B cell (primary cell): ENCODE measurements around the gene PAFAH1B2. TPM values are rescaled to one million over a fixed set of nuclear protein-coding genes. Genes with fewer than 3 reads are reported as not detected.

Experiments
- ATAC-seq: fragments of 200-7000 bp; cut with Tn5 transposase; one replicate; pipeline ENCODE4 v1.10.0; 2021; ENCODE audit warnings: low read depth, mild to moderate bottlenecking, moderate number of reproducible peaks, moderate library complexity
- CTCF ChIA-PET: fragments of 350-600 bp; sonication (Branson Sonifier 250); formaldehyde crosslinking; loops from one replicate; lab custom pipeline; 2021; ENCODE audit warnings: antibody characterized with exemption, inconsistent platforms; lab: Charles Lee
- POLR2A ChIA-PET: fragments of 350-600 bp; sonication (Branson Sonifier 250); formaldehyde crosslinking; loops from one replicate; lab custom pipeline; 2021; ENCODE audit warnings: antibody characterized with exemption; lab: Charles Lee
- DNase-seq: peaks from one replicate; pipeline ENCODE4 v3.0.0; 2013
- H2AFZ ChIP-seq: 2 replicates; pipeline ENCODE4 v1.6.1; 2012; ENCODE audit warnings: mild to moderate bottlenecking, low read depth, low read length; ENCODE audit not compliant: insufficient read depth, poor library complexity, severe bottlenecking
- H3K27ac ChIP-seq, 2 donors: 1 replicate in 1 of 2; 2 replicates in 1 of 2; pipeline ENCODE4 v1.5.1; 2012 to 2013; ENCODE audit warnings: low read length in 2 of 2, mild to moderate bottlenecking in 2 of 2, moderate library complexity in 1 of 2
- H3K27me3 ChIP-seq, 4 experiments: fragments of 200-600 bp in 1 of 4; sonication (generic) in 1 of 4; replicated peaks in 1 of 4; 1 replicate in 2 of 4; 2 replicates in 2 of 4; pipeline versions ENCODE4 v1.6.1 to v1.7.0; 2013 to 2016; ENCODE audit warnings: low read length in 3 of 4, mild to moderate bottlenecking in 2 of 4, mixed read lengths in 1 of 4, moderate library complexity in 1 of 4; ENCODE audit not compliant: insufficient read depth in 4 of 4, control insufficient read depth in 3 of 4; ENCODE audit errors: control extremely low read depth in 1 of 4
- H3K36me3 ChIP-seq, 2 experiments: replicated peaks in 1 of 2; 1 replicate in 1 of 2; 2 replicates in 1 of 2; pipeline versions ENCODE4 v1.6.1 to v1.7.1; 2013; ENCODE audit warnings: low read length in 1 of 2; ENCODE audit not compliant: insufficient read depth in 2 of 2, control insufficient read depth in 1 of 2; ENCODE audit errors: control extremely low read depth in 1 of 2, extremely low read depth in 1 of 2
- H3K4me1 ChIP-seq, 2 donors: fragments of 200-600 bp in 1 of 2; sonication (generic) in 1 of 2; 1 replicate in 1 of 2; 2 replicates in 1 of 2; pipeline versions ENCODE4 v1.5.1 to v1.6.1; 2013 to 2017; ENCODE audit warnings: low read length in 2 of 2; ENCODE audit not compliant: control insufficient read depth in 2 of 2, insufficient read depth in 2 of 2
- H3K4me2 ChIP-seq: replicated peaks from 2 replicates; pipeline ENCODE3; 2012; ENCODE audit warnings: mild to moderate bottlenecking, low read depth, low read length; ENCODE audit not compliant: poor library complexity, severe bottlenecking
- H3K4me3 ChIP-seq, 5 experiments: fragments of 200-600 bp in 1 of 5; sonication (generic) in 1 of 5; 1 replicate in 3 of 5; 2 replicates in 2 of 5; pipeline versions ENCODE4 v1.5.1 to v1.7.0; 2011 to 2016; ENCODE audit warnings: low read length in 4 of 5, mild to moderate bottlenecking in 4 of 5, low read depth in 2 of 5, control low read depth in 1 of 5, moderate library complexity in 1 of 5; ENCODE audit not compliant: insufficient read depth in 1 of 5; ENCODE audit errors: control extremely low read depth in 1 of 5, extremely low read depth in 1 of 5
- H3K79me2 ChIP-seq: fragments of 200-600 bp; sonication (generic); one replicate; pipeline ENCODE4 v1.6.0; 2016; ENCODE audit warnings: low read length; ENCODE audit not compliant: control insufficient read depth, insufficient read depth
- H3K9ac ChIP-seq: fragments of 200-600 bp; sonication (generic); 2 replicates; pipeline ENCODE4 v1.6.1; 2017; ENCODE audit warnings: mild to moderate bottlenecking, low read length, moderate library complexity
- H3K9me3 ChIP-seq, 3 donors: one replicate each; pipeline versions ENCODE4 v1.6.1 to v1.7.1; 2013; ENCODE audit warnings: low read length in 2 of 3; ENCODE audit not compliant: control insufficient read depth in 2 of 3, insufficient read depth in 1 of 3; ENCODE audit errors: control extremely low read depth in 1 of 3
- H4K20me1 ChIP-seq: 2 replicates; pipeline ENCODE4 v1.6.0; 2012; ENCODE audit warnings: mild to moderate bottlenecking, low read length; ENCODE audit not compliant: insufficient read depth, control insufficient read depth, poor library complexity, severe bottlenecking
- H3K27ac Mint-ChIP-seq: one replicate; pipeline ENCODE4 v1.8.0; 2021; ENCODE audit warnings: mixed read lengths
- H3K27me3 Mint-ChIP-seq: one replicate; pipeline ENCODE4 v1.8.0; 2021; ENCODE audit warnings: mixed read lengths
- H3K4me1 Mint-ChIP-seq: one replicate; pipeline ENCODE4 v1.8.0; 2021; ENCODE audit warnings: mixed read lengths
- H3K4me3 Mint-ChIP-seq: one replicate; pipeline ENCODE4 v1.8.0; 2021; ENCODE audit warnings: mixed read lengths
- H3K9me3 Mint-ChIP-seq: one replicate; pipeline ENCODE4 v1.8.0; 2022; ENCODE audit warnings: mixed read lengths; ENCODE audit not compliant: insufficient read depth
- CTCF ChIP-seq: fragments of 200-600 bp; IDR thresholded peaks from one replicate; pipeline ENCODE4 v1.8.0; 2022; ENCODE audit warnings: antibody characterized with exemption, mild to moderate bottlenecking
- EZH2 ChIP-seq: IDR thresholded peaks from 2 replicates; pipeline ENCODE4 v1.6.1; 2012; ENCODE audit warnings: borderline replicate concordance, low read depth, mild to moderate bottlenecking, moderate library complexity, low read length; ENCODE audit not compliant: insufficient read depth, poor library complexity, severe bottlenecking
- WGBS: methylation state at CpG from one replicate; pipeline ENCODE4 v1.1.5; 2013; ENCODE audit warnings: missing lambda C conversion rate; ENCODE audit not compliant: insufficient coverage; 5-methylcytosine and 5-hydroxymethylcytosine counted together
- intact Hi-C: fragments of 100-400 bp; cut with micrococcal nuclease; formaldehyde crosslinking; loops from one replicate; pipeline ENCODE4 v1.10.0; 2022
- polyA plus RNA-seq: library from polyadenylated mRNA; depleted of rRNA; stranded (reverse); fragments of >200 nt; gene quantifications from 2 replicates; pipeline ENCODE4 v1.2.3, GENCODE V29; 2012
- total RNA-seq, 2 donors: library from RNA; stranded (reverse); fragments of 120-200 nt in 1 of 2; gene quantifications; 1 replicate in 1 of 2; 2 replicates in 1 of 2; pipeline versions ENCODE4 v1.2.3 to v1.2.4, GENCODE V29; 2013 to 2022

PAFAH1B2 gene
- total and polyA plus RNA-seq, 2 donors (not counting 1 experiment from before 2014, with no cell fraction given), result 10.7 to 103 TPM

- intact Hi-C loops, result no loop called here
- ATAC-seq (no peak), DNase-seq (peak; percentile 37)
- TF ChIP-seq EZH2 (no peak), CTCF (no peak)
- Histone ChIP-seq H3K36me3 (peaks cover 0 to 58% of the 10 kb centered on the region in 2 experiments), H3K9ac (no peak overlapping the region), H4K20me1 (peaks cover 11% of the 10 kb centered on the region), H3K4me2 (peak overlapping the region; percentile 27), H3K4me1 (peaks cover 15 to 36% of the 10 kb centered on the region in 2 donors), H3K27ac (peak overlapping the region; percentile 29 to 68), H3K9me3 (no peaks in the 10 kb centered on the region), H2AFZ (no peak overlapping the region), H3K79me2 (no peaks in the 10 kb centered on the region), H3K27me3 (no peaks in the 10 kb centered on the region), H3K4me3 (no peak overlapping the region)
- no peaks in the 10 kb centered on the region for H3K9me3 Mint-ChIP-seq
- peaks cover 30% of the 10 kb centered on the region for H3K4me1 Mint-ChIP-seq
- peak overlapping the region; percentile 65 for H3K27ac Mint-ChIP-seq
- ChIA-PET CTCF (interaction anchor here (1.6 kb wide), 1 partner anchor 22 kb away, joined by 8 read pairs; the partner anchor contains the start of gene SIDT2), POLR2A (interaction anchor here (1.1 kb wide), 1 partner anchor 12 kb away, joined by 5 read pairs; no protein-coding TSS in a partner anchor)
- WGBS, result 75% methylated on average over 14 of the region's 14 CpGs
- H3K27me3 Mint-ChIP-seq, result no peaks in the 10 kb centered on the region
- no peak overlapping the region for H3K4me3 Mint-ChIP-seq
Observed at GRCh38 chr11:117201658-117202305, 57.7 kb downstream of the PAFAH1B2 start.
